ENCODE measurements around the gene SHPK.
"Not testable (repeated sequence)": the region's sequence is repeated elsewhere in the genome, so short reads cannot be mapped to it uniquely, and the experiment has no call there.

Gene SHPK

GRCh38 chr17:3590231-3590630 lies 45.8 kb downstream of the SHPK start:
- DNase-seq (ENCODE audit: low read depth) = no peak

- DNase-seq (ENCODE audit: low read depth) = no peak
These were observed 46.3 kb downstream of the SHPK start for GRCh38 chr17:3589784-3590183.

GRCh38 chr17:3585826-3586225 lies 50.2 kb downstream of the SHPK start:
- DNase-seq (ENCODE audit: low read depth) = no peak

GRCh38 chr17:3583456-3583855 lies 52.6 kb downstream of the SHPK start:
- DNase-seq (ENCODE audit: low read depth) = no peak

- DNase-seq (ENCODE audit: low read depth) = no peak
These were observed 53.1 kb downstream of the SHPK start for GRCh38 chr17:3582915-3583314.

- not testable (repeated sequence) for DNase-seq (ENCODE audit: low read depth)
These were observed 57.4 kb downstream of the SHPK start for GRCh38 chr17:3578667-3579066.

GRCh38 chr17:3576970-3577369 lies 59.1 kb downstream of the SHPK start:
- no peak for DNase-seq (ENCODE audit: low read depth)

GRCh38 chr17:3575511-3575910 lies 60.5 kb downstream of the SHPK start:
- peak; percentile 67 for DNase-seq (ENCODE audit: low read depth)

GRCh38 chr17:3574231-3574630 lies 61.8 kb downstream of the SHPK start:
- DNase-seq (ENCODE audit: low read depth) = no peak

GRCh38 chr17:3573246-3574100 lies 62.6 kb downstream of the SHPK start:
- no peak for DNase-seq (ENCODE audit: low read depth)

GRCh38 chr17:3572231-3572630 lies 63.8 kb downstream of the SHPK start:
- no peak for DNase-seq (ENCODE audit: low read depth)

GRCh38 chr17:3571043-3571900 lies 64.8 kb downstream of the SHPK start:
- no peak for DNase-seq (ENCODE audit: low read depth)

GRCh38 chr17:3569534-3570137 lies 66.4 kb downstream of the SHPK start:
- no peak for DNase-seq (ENCODE audit: low read depth)

GRCh38 chr17:3566551-3566950 lies 69.5 kb downstream of the SHPK start:
- no peak for DNase-seq (ENCODE audit: low read depth)

- DNase-seq (ENCODE audit: low read depth) = no peak
These were observed 70.9 kb downstream of the SHPK start for GRCh38 chr17:3565143-3565542.

- DNase-seq (ENCODE audit: low read depth) = not testable (repeated sequence)
These were observed 71.8 kb downstream of the SHPK start for GRCh38 chr17:3564241-3564640.

- DNase-seq (ENCODE audit: low read depth) = no peak
These were observed 76.8 kb downstream of the SHPK start for GRCh38 chr17:3559270-3559645.

GRCh38 chr17:3558603-3559269 lies 77.3 kb downstream of the SHPK start:
- no peak for DNase-seq (ENCODE audit: low read depth)
